C4-2B (cell line): ENCODE data around the gene NHS.

Source experiments
- CTCF ChIP-seq: fragments of 450-650 bp; conservative IDR thresholded peaks from 2 replicates; pipeline ENCODE4 v1.5.1; 2017; ENCODE audit warnings: mild to moderate bottlenecking
- ZFX ChIP-seq: fragments of 450-650 bp; IDR thresholded peaks from 2 replicates; pipeline ENCODE4 v1.6.1; 2017

GRCh38 chrX:17774053-17774452 lies 399.1 kb downstream of the NHS start:
- TF ChIP-seq CTCF: no peak
- TF ChIP-seq ZFX: no peak
